Measurements from ENCODE around the gene OR5T3. TPM values are rescaled to one million over a fixed set of nuclear protein-coding genes. Genes with fewer than 3 reads are reported as not detected.
"Not testable (repeated sequence)": the region's sequence is repeated elsewhere in the genome, so short reads cannot be mapped to it uniquely, and the experiment has no call there.

OR5T3 gene
- polyA plus RNA-seq (ENCODE audit: insufficient read length) = not detected

- DNase-seq (ENCODE audit: low read depth) = no peak
Observed at GRCh38 chr11:56251954-56252353, at the start of gene OR5T3. Gene OR5T3, plus strand, starts transcription at chr11:56252254. Its CDS starts 0 bp downstream, at chr11:56252254.

- no peak for DNase-seq (ENCODE audit: low read depth)
Observed at GRCh38 chr11:56207790-56208189, 44.3 kb upstream of the OR5T3 start.

- no peak for DNase-seq (ENCODE audit: low read depth)
Observed at GRCh38 chr11:56214537-56214936, 37.5 kb upstream of the OR5T3 start.

- DNase-seq (ENCODE audit: low read depth) = not testable (repeated sequence)
Observed at GRCh38 chr11:56219735-56220134, 32.3 kb upstream of the OR5T3 start.

GRCh38 chr11:56234155-56234554, 17.9 kb upstream of the OR5T3 start, which contains the start of gene OR5T2:
Gene OR5T2, minus strand, starts transcription at chr11:56234255. Its CDS starts 1,193 bp downstream, at chr11:56233062.
- DNase-seq (ENCODE audit: low read depth) = no peak

- DNase-seq (ENCODE audit: low read depth) = no peak
Observed at GRCh38 chr11:56271092-56271491, 19.0 kb downstream of the OR5T3 start.

- DNase-seq (ENCODE audit: low read depth) = no peak
Observed at GRCh38 chr11:56273854-56274253, 21.8 kb downstream of the OR5T3 start, which contains the start of gene OR5T1. Gene OR5T1, plus strand, starts transcription at chr11:56274154. Its CDS starts 1,485 bp downstream, at chr11:56275639.

- no peak for DNase-seq (ENCODE audit: low read depth)
Observed at GRCh38 chr11:56292154-56292553, 40.1 kb downstream of the OR5T3 start, which contains the start of gene OR8H1. Gene OR8H1, minus strand, starts transcription at chr11:56292254. Its CDS starts 1,192 bp downstream, at chr11:56291062.

GRCh38 chr11:56296898-56297297, 44.8 kb downstream of the OR5T3 start:
- no peak for DNase-seq (ENCODE audit: low read depth)

Other genes with a start within 250 kb of the OR5T3 start
- 0.01 TPM for gene OR5AS1, start 224.6 kb upstream of the OR5T3 start, polyA plus RNA-seq (ENCODE audit: insufficient read length)
- gene OR8I2, start 158.9 kb upstream of the OR5T3 start, polyA plus RNA-seq (ENCODE audit: insufficient read length) = not detected
- 0.08 TPM for gene OR8H2, start 148.6 kb upstream of the OR5T3 start, polyA plus RNA-seq (ENCODE audit: insufficient read length)
- gene OR8H3, start 129.9 kb upstream of the OR5T3 start, polyA plus RNA-seq (ENCODE audit: insufficient read length) = not detected
- gene OR8J3, start 112.1 kb upstream of the OR5T3 start, polyA plus RNA-seq (ENCODE audit: insufficient read length) = not detected
- not detected for gene OR8K5, start 91.9 kb upstream of the OR5T3 start, polyA plus RNA-seq (ENCODE audit: insufficient read length)
- not detected for gene OR5J2, start 75.6 kb upstream of the OR5T3 start, polyA plus RNA-seq (ENCODE audit: insufficient read length)
- gene OR5T2, start 18.0 kb upstream of the OR5T3 start, polyA plus RNA-seq (ENCODE audit: insufficient read length) = not detected
- gene OR5T1, start 21.9 kb downstream of the OR5T3 start, polyA plus RNA-seq (ENCODE audit: insufficient read length) = not detected
- not detected for gene OR8H1, start 40.0 kb downstream of the OR5T3 start, polyA plus RNA-seq (ENCODE audit: insufficient read length)
- gene OR8K3, start 62.9 kb downstream of the OR5T3 start, polyA plus RNA-seq (ENCODE audit: insufficient read length) = not detected
- gene OR8K1, start 93.8 kb downstream of the OR5T3 start, polyA plus RNA-seq (ENCODE audit: insufficient read length) = not detected
- gene OR8J1, start 102.0 kb downstream of the OR5T3 start, polyA plus RNA-seq (ENCODE audit: insufficient read length) = not detected
- gene OR8U1, start 123.4 kb downstream of the OR5T3 start, polyA plus RNA-seq (ENCODE audit: insufficient read length) = not detected
- gene OR5AL1, start 160.4 kb downstream of the OR5T3 start, polyA plus RNA-seq (ENCODE audit: insufficient read length) = not detected
- not detected for gene OR5M3, start 221.1 kb downstream of the OR5T3 start, polyA plus RNA-seq (ENCODE audit: insufficient read length)
- not detected for gene OR5M8, start 239.1 kb downstream of the OR5T3 start, polyA plus RNA-seq (ENCODE audit: insufficient read length)